ENCODE measurements around the gene FAM9A. TPM values are rescaled to one million over a fixed set of nuclear protein-coding genes. Genes with fewer than 3 reads are reported as not detected.

FAM9A gene
- total and polyA plus RNA-seq, 9 of the 15 experiments (the other 6 are each of a cell fraction or from before 2014, with no cell fraction given) = 0.07 TPM; not detected in 8

DNA sequence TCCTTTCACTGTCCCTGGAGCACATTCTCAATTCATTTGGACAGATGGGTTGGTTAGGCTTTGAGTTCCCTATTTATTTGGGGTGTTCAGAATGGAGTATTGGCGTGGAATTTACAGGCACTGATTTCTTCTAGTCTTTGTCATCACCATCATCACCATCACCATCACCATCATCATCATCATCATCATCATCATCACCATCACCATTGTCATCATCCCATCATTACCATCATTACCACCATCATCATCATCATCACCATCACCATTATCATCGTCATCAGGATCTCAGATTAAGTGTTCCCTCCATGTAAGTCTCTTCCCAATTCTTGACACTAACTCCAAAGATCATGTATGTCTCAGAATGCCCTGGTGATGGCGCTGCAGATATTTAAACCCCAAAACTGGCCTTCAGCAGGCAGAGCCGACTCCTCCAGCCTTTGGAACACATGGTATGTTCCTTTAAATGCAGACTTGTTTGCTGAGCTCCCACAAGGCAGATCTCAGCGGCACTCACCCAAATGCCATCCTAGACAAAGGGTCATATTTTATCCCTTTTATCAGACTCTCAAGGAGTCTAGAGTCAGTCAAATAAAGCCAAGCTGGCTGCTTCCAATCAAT is 19.8 kb upstream of the FAM9A start:
- H3K27ac ChIP-seq (ENCODE audit: extremely low read depth, low read depth, low read length) = no peak overlapping the region
- no peak overlapping the region for H2AFZ ChIP-seq (ENCODE audit: low read depth, low read length)
- no peaks in the 10 kb centered on the region for H3K9me3 ChIP-seq (replicated peaks; ENCODE audit: control insufficient read depth, insufficient read depth, low read depth, low read length)
- TF ChIP-seq SNRNP70 (optimal IDR thresholded peaks at IDR 0.05; ENCODE audit: low read depth, low read length) = no peak
- BruUV-seq (replicated peaks) = no TSS peak
- DNase-seq (ENCODE audit: extremely low read depth in 1 of 4, low spot score in 3 of 4) (no peak), ATAC-seq (no peak), FAIRE-seq (no peak)
- in situ Hi-C loops (cut with MboI) = no loop called here
- no peaks in the 10 kb centered on the region for H3K4me1 ChIP-seq (replicated peaks in 1 of 2; ENCODE audit: control insufficient read depth in 2 of 2, insufficient read depth in 2 of 2, low read length in 2 of 2)
- POLR2A ChIA-PET = interaction anchor here (0.6 kb wide), 1 partner anchor 1170 kb away, joined by 3 read pairs; no protein-coding TSS in a partner anchor
- no peak overlapping the region for H3K9ac ChIP-seq (ENCODE audit: insufficient read depth in 1 of 2, low read depth in 2 of 2, low read length in 2 of 2)
- no peaks in the 10 kb centered on the region for H3K79me2 ChIP-seq (ENCODE audit: control insufficient read depth, insufficient read depth, low read length)
- whole genome bisulfite sequencing (ENCODE audit: insufficient coverage, low coverage, missing lambda C conversion rate) = 0% methylated on average over 4 of the region's 5 CpGs
- H3K36me3 ChIP-seq (ENCODE audit: control insufficient read depth, insufficient read depth, low read length) = no peaks in the 10 kb centered on the region
- intact Hi-C loops (cut with micrococcal nuclease) = no loop called here
- H3K9me1 ChIP-seq (ENCODE audit: control insufficient read depth, insufficient read depth, low read length) = no peaks in the 10 kb centered on the region
- H4K20me1 ChIP-seq (replicated peaks; ENCODE audit: control insufficient read depth, insufficient read depth, low read length) = no peaks in the 10 kb centered on the region
- CTCF ChIA-PET (ENCODE audit: low intra/inter-chr PET ratio) = interaction anchor here (8.4 kb wide), 1 partner anchor 1298 kb away, joined by 86 read pairs; no protein-coding TSS in a partner anchor
- no peak overlapping the region for H3K4me2 ChIP-seq (ENCODE audit: insufficient read depth, low read length)
- H3K4me3 ChIP-seq = no peak overlapping the region
- H3K27me3 ChIP-seq (ENCODE audit: control insufficient read depth in 2 of 2, insufficient read depth in 2 of 2, low read length in 2 of 2) = no peaks in the 10 kb centered on the region

DNA sequence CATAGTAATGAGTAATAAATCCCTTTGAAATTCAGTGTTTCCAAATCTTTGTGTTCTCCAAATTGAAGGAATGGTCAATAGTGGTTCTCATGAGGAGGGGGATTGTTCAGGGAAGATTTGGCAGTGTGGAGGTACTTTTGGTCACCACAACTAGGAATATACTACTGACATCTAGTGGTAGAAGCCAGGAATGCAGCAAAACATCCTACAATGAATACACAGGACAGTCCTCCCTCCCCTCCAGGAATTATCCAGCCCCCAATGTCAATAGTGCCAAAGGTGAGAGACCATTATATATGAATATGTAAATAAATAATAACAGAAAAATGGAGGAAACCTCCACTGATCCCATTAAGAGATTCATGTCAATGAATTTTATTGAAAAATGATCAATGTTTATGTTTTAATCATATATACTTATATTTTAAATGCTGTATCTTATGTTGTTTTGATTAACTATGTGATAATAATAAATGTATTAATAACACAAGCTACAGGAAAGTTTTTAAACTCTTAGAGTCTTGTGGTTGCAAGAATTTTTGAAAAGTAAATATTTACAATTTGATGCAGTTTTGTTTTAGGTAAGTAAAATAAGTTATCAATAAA is 14.4 kb upstream of the FAM9A start:
- ATAC-seq = peak; percentile 81
- BruUV-seq (replicated peaks) = no TSS peak
- Histone ChIP-seq H3K4me2 (ENCODE audit: insufficient read depth, low read length) (no peak overlapping the region), H3K9me3 (replicated peaks; ENCODE audit: control insufficient read depth, insufficient read depth, low read depth, low read length) (no peaks in the 10 kb centered on the region), H4K20me1 (replicated peaks; ENCODE audit: control insufficient read depth, insufficient read depth, low read length) (no peaks in the 10 kb centered on the region), H3K9me1 (ENCODE audit: control insufficient read depth, insufficient read depth, low read length) (no peaks in the 10 kb centered on the region), H3K4me1 (replicated peaks in 1 of 2; ENCODE audit: control insufficient read depth in 2 of 2, insufficient read depth in 2 of 2, low read length in 2 of 2) (no peaks in the 10 kb centered on the region), H2AFZ (ENCODE audit: low read depth, low read length) (no peak overlapping the region), H3K27ac (ENCODE audit: extremely low read depth, low read depth, low read length) (no peak overlapping the region), H3K27me3 (ENCODE audit: control insufficient read depth in 2 of 2, insufficient read depth in 2 of 2, low read length in 2 of 2) (no peaks in the 10 kb centered on the region), H3K4me3 (no peak overlapping the region), H3K36me3 (ENCODE audit: control insufficient read depth, insufficient read depth, low read length) (no peaks in the 10 kb centered on the region), H3K79me2 (ENCODE audit: control insufficient read depth, insufficient read depth, low read length) (no peaks in the 10 kb centered on the region), H3K9ac (ENCODE audit: insufficient read depth in 1 of 2, low read depth in 2 of 2, low read length in 2 of 2) (no peak overlapping the region)
- ChIA-PET CTCF (ENCODE audit: low intra/inter-chr PET ratio) (interaction anchor here (1.0 to 8.4 kb wide), 2 partner anchors 66 to 1304 kb away, joined by 4 to 86 read pairs; no protein-coding TSS in a partner anchor), POLR2A (no interaction called here)
- intact Hi-C loops (cut with micrococcal nuclease) = loop anchor here (1.0 to 10.0 kb wide), 6 partner anchors 32 to 1304 kb away; partner anchors contain the start of gene CLDN34
- DNase-seq (ENCODE audit: extremely low read depth in 1 of 4, low spot score in 3 of 4) = peak; percentile 52 to 69 (median 60)
- peak; percentile 36 to 48; a peak in 3 of 4 replicates for TF ChIP-seq RAD21 (CRISPR knock-in tag; conservative IDR thresholded peaks at IDR 0.05 in 1 of 2, IDR thresholded peaks at IDR 0.05 in 1 of 2)
- TF ChIP-seq ESRRA (IDR thresholded peaks at IDR 0.05; ENCODE audit: borderline replicate concordance, low read depth) = no peak
- no peak for TF ChIP-seq CBFB (CRISPR knock-in tag; IDR thresholded peaks at IDR 0.05)
- TF ChIP-seq, protein P1, sequence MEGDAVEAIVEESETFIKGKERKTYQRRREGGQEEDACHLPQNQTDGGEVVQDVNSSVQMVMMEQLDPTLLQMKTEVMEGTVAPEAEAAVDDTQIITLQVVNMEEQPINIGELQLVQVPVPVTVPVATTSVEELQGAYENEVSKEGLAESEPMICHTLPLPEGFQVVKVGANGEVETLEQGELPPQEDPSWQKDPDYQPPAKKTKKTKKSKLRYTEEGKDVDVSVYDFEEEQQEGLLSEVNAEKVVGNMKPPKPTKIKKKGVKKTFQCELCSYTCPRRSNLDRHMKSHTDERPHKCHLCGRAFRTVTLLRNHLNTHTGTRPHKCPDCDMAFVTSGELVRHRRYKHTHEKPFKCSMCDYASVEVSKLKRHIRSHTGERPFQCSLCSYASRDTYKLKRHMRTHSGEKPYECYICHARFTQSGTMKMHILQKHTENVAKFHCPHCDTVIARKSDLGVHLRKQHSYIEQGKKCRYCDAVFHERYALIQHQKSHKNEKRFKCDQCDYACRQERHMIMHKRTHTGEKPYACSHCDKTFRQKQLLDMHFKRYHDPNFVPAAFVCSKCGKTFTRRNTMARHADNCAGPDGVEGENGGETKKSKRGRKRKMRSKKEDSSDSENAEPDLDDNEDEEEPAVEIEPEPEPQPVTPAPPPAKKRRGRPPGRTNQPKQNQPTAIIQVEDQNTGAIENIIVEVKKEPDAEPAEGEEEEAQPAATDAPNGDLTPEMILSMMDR (IDR thresholded peaks at IDR 0.05 in 2 of 3, conservative IDR thresholded peaks at IDR 0.05 in 1 of 3; ENCODE audit: insufficient read depth in 2 of 3, low read depth in 1 of 3, low read length in 3 of 3) = peak; percentile 54 to 63 (median 59); a peak in 5 of 6 replicates
- TF ChIP-seq, protein P2, sequence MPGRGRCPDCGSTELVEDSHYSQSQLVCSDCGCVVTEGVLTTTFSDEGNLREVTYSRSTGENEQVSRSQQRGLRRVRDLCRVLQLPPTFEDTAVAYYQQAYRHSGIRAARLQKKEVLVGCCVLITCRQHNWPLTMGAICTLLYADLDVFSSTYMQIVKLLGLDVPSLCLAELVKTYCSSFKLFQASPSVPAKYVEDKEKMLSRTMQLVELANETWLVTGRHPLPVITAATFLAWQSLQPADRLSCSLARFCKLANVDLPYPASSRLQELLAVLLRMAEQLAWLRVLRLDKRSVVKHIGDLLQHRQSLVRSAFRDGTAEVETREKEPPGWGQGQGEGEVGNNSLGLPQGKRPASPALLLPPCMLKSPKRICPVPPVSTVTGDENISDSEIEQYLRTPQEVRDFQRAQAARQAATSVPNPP (IDR thresholded peaks at IDR 0.05; ENCODE audit: borderline replicate concordance, insufficient read depth, insufficient read length) = no peak
- TF ChIP-seq TFAM (CRISPR knock-in tag; conservative IDR thresholded peaks at IDR 0.05) = no peak
- TF ChIP-seq SMC3 (conservative IDR thresholded peaks at IDR 0.05; ENCODE audit: insufficient read depth, low read depth, low read length) = 0 out of 2 replicates have a peak, but pooled peaks have one; percentile 22
- peak; percentile 42 for FAIRE-seq
- in situ Hi-C loops (cut with MboI) = loop anchor here (10.0 kb wide), 1 partner anchor 1299 kb away; no protein-coding TSS in a partner anchor

Measured in K562 (cell line).